GM12892 (cell line): ENCODE measurements around the gene RRP9.

Source experiments
- DNase-seq: peaks from one replicate; pipeline ENCODE4 v3.0.0; 2011; ENCODE audit not compliant: insufficient read length
- FAIRE-seq: peaks from 2 replicates; lab custom pipeline; 2011; peaks lifted over from hg19 to GRCh38; lab: Jason Lieb, UNC
- POLR2A ChIP-seq: IDR thresholded peaks from 2 replicates; pipeline ENCODE4 v1.6.1; 2011; ENCODE audit warnings: low read depth, low read length, control low read depth
- POLR2AphosphoS5 ChIP-seq: IDR thresholded peaks from 2 replicates; pipeline ENCODE4 v1.6.1; 2011; ENCODE audit warnings: low read depth, low read length, control low read depth
- TAF1 ChIP-seq: IDR thresholded peaks from 2 replicates; pipeline ENCODE4 v1.6.1; 2011; ENCODE audit warnings: low read depth, mild to moderate bottlenecking, control low read depth, low read length, borderline replicate concordance

Gene RRP9

GRCh38 chr3:51982352-51982837 is 40.7 kb upstream of the RRP9 start:
- TF ChIP-seq POLR2A (no peak), TAF1 (no peak)
- FAIRE-seq: peak; percentile 96

GRCh38 chr3:51980253-51980652 is 38.5 kb upstream of the RRP9 start:
- DNase-seq: no peak
- no peak for TF ChIP-seq POLR2AphosphoS5
- no peak for TF ChIP-seq TAF1
- no peak for TF ChIP-seq POLR2A
- FAIRE-seq: no peak

More at GRCh38 chr3:51982352-51982837, 40.7 kb upstream of the RRP9 start:
- peak; percentile 79 for DNase-seq

- TF ChIP-seq POLR2A: no peak
- no peak for TF ChIP-seq POLR2AphosphoS5
- FAIRE-seq (no peak), DNase-seq (no peak)
Observed at GRCh38 chr3:51978143-51978502, 36.4 kb upstream of the RRP9 start.

GRCh38 chr3:51977446-51978142 is 35.9 kb upstream of the RRP9 start:
- no peak for DNase-seq
- FAIRE-seq: no peak
- no peak for TF ChIP-seq POLR2AphosphoS5
- TF ChIP-seq POLR2A: no peak
- TF ChIP-seq TAF1: no peak

GRCh38 chr3:51975852-51976549 is 34.3 kb upstream of the RRP9 start:
- no peak for DNase-seq
- FAIRE-seq: no peak
- TF ChIP-seq POLR2AphosphoS5: no peak
- no peak for TF ChIP-seq POLR2A
- TF ChIP-seq TAF1: no peak

- FAIRE-seq (peak; percentile 91), DNase-seq (peak; percentile 94)
- TF ChIP-seq POLR2AphosphoS5 (0 out of 2 replicates have a peak, but pooled peaks have one; percentile 34), TAF1 (no peak), POLR2A (peak; percentile 78)
Observed at GRCh38 chr3:51974963-51975851, 33.5 kb upstream of the RRP9 start, which contains the start of gene ABHD14A. ABHD14A (plus strand) TSS chr3:51975064; CDS start chr3:51975136, 72 bp downstream.

GRCh38 chr3:51974277-51974962 is 32.7 kb upstream of the RRP9 start:
- FAIRE-seq (peak; percentile 33), DNase-seq (no peak)
- TF ChIP-seq POLR2A: no peak

GRCh38 chr3:51971350-51971749 is 29.6 kb upstream of the RRP9 start:
- TF ChIP-seq POLR2A (no peak), POLR2AphosphoS5 (no peak), TAF1 (no peak)
- FAIRE-seq: no peak
- DNase-seq: no peak

- FAIRE-seq (no peak), DNase-seq (no peak)
- TF ChIP-seq POLR2AphosphoS5 (no peak), POLR2A (no peak), TAF1 (no peak)
Observed at GRCh38 chr3:51970606-51971300, 29.0 kb upstream of the RRP9 start.

- DNase-seq (no peak), FAIRE-seq (no peak)
- no peak for TF ChIP-seq POLR2A
- no peak for TF ChIP-seq TAF1
- TF ChIP-seq POLR2AphosphoS5: no peak
Observed at GRCh38 chr3:51969841-51970240, 28.1 kb upstream of the RRP9 start.
